ENCODE data around the gene C3orf49. TPM values are rescaled to one million over a fixed set of nuclear protein-coding genes. Genes with fewer than 3 reads are reported as not detected.

Gene C3orf49
- total RNA-seq, 1 donor from 2014 or later: not detected

DNA sequence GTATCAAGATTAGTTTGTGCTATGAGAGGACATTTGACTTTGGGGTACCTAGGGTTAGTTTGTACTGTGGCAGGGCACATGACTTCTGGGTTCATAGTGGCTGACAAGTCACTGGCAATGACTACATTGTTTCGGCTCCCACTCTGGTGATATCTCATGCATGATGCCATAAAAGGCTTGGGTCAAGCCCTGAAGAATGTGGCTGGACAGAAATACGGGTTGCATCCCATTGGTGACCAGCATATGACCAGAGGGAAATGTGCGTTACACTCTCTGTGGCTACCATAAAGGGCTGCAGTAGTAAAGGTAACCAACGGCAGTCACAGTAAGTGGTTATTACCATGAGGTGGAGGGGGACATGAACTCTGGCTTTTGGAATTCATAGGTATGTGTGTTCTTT, 26.1 kb downstream of the C3orf49 start:
- intact Hi-C loops (cut with micrococcal nuclease): no loop called here
- POLR2A ChIA-PET: no interaction called here
- Mint-ChIP-seq H3K4me3 (no peak overlapping the region), H3K27me3 (no peaks in the 10 kb centered on the region), H3K4me1 (no peaks in the 10 kb centered on the region), H3K27ac (no peak overlapping the region), H3K9me3 (peaks cover 6% of the 10 kb centered on the region), H3K36me3 (ENCODE audit: low read depth) (peaks cover 3% of the 10 kb centered on the region)
- DNase-seq: no peak
- ATAC-seq (ENCODE audit: low read depth): no peak
- CTCF ChIA-PET: no interaction called here
- TF ChIP-seq, protein P1, sequence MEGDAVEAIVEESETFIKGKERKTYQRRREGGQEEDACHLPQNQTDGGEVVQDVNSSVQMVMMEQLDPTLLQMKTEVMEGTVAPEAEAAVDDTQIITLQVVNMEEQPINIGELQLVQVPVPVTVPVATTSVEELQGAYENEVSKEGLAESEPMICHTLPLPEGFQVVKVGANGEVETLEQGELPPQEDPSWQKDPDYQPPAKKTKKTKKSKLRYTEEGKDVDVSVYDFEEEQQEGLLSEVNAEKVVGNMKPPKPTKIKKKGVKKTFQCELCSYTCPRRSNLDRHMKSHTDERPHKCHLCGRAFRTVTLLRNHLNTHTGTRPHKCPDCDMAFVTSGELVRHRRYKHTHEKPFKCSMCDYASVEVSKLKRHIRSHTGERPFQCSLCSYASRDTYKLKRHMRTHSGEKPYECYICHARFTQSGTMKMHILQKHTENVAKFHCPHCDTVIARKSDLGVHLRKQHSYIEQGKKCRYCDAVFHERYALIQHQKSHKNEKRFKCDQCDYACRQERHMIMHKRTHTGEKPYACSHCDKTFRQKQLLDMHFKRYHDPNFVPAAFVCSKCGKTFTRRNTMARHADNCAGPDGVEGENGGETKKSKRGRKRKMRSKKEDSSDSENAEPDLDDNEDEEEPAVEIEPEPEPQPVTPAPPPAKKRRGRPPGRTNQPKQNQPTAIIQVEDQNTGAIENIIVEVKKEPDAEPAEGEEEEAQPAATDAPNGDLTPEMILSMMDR (IDR thresholded peaks at IDR 0.05): no peak

DNA sequence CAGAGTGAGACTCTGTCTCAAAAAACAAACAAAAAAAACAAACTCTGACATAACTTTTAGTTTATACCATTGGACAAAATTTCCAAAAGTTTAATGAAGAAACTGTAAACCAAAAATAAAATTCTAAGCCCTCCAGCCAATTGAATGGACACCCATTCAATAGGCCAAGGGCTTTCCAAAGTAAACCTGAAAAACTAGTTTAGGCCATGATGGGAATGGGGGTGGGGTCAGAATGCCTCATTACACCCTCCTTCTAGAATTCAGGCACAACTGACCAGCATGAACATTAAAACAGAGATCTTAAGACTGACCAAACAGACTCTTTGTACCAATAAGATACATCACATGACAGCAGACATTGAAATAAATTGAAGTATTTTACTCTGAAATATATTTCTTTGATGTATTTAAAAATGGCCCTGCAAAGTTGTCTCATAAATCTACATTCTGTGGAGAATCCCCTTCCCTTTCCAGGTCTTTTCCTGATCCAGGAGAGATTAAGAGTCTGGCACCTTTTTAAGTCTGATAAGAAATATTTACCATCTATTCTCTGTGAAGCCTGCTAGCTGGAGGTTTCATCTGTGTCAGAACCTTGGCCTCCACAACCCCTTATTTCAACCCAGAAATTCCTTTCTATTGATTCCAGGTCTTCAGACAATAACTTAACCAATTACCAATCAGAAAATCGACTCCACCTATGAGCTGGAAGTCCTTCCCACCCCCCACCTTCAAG, 28.8 kb downstream of the C3orf49 start:
- H3K36me3 Mint-ChIP-seq (ENCODE audit: low read depth): peaks cover 1% of the 10 kb centered on the region
- POLR2A ChIA-PET: no interaction called here
- ATAC-seq (ENCODE audit: low read depth) (no peak), DNase-seq (no peak)
- H3K4me1 Mint-ChIP-seq: no peaks in the 10 kb centered on the region
- no peaks in the 10 kb centered on the region for H3K27me3 Mint-ChIP-seq
- CTCF ChIA-PET: no interaction called here
- TF ChIP-seq, protein P1 (IDR thresholded peaks at IDR 0.05): no peak
- no peak overlapping the region for H3K27ac Mint-ChIP-seq
- intact Hi-C loops (cut with micrococcal nuclease): no loop called here
- no peaks in the 10 kb centered on the region for H3K9me3 Mint-ChIP-seq
- H3K4me3 Mint-ChIP-seq: no peak overlapping the region

DNA sequence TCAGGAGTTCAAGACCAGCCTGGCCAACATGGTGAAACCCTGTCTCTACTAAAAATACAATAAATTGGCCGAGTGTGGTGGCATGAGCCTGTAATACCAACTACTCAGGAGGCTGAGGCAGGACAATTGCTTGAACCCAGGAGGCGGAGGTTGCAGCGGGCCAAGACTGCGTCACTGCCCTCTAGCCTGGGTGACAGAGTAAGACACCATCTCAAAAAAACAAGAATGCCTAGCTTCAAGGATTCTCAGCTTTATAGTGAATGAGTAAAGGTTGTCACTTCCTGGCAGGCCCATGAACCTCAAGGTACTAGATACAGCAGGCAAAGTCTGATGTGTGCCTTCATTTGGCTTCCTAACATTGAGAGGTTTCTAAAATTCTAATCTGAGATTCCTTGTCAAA, 30.1 kb downstream of the C3orf49 start:
- intact Hi-C loops (cut with micrococcal nuclease): no loop called here
- Mint-ChIP-seq H3K27ac (no peak overlapping the region), H3K36me3 (ENCODE audit: low read depth) (no peaks in the 10 kb centered on the region)

DNA sequence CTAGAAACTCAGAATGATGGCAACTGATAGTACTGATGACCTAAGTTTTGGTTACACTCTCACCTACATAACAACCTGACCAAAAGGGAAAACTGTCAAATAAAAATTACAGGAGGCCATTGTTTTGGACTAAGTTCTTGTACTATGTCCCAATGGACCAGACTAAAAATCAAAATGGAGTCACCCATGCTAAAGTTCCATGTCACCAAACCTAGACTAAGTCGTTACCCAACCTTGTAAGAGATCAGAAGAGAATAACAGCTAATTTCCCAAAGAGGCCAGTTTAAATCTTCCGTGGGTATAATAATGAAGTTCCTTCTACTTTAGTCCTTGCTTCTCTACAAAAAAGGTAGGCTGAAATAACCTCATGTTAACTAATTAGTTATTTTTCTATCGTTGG, 32.2 kb downstream of the C3orf49 start:
- Mint-ChIP-seq H3K4me3 (no peak overlapping the region), H3K9me3 (no peaks in the 10 kb centered on the region), H3K27me3 (no peaks in the 10 kb centered on the region), H3K4me1 (no peaks in the 10 kb centered on the region), H3K36me3 (ENCODE audit: low read depth) (no peaks in the 10 kb centered on the region), H3K27ac (no peak overlapping the region)
- ChIA-PET POLR2A (no interaction called here), CTCF (no interaction called here)
- DNase-seq (no peak), ATAC-seq (ENCODE audit: low read depth) (no peak)
- intact Hi-C loops (cut with micrococcal nuclease): no loop called here
- TF ChIP-seq, protein P1 (IDR thresholded peaks at IDR 0.05): no peak

More for the DNA sequence above, 30.1 kb downstream of the C3orf49 start:
- no peak for DNase-seq
- Mint-ChIP-seq H3K4me1 (no peaks in the 10 kb centered on the region), H3K4me3 (no peak overlapping the region), H3K9me3 (no peaks in the 10 kb centered on the region), H3K27me3 (no peaks in the 10 kb centered on the region)
- TF ChIP-seq, protein P1 (IDR thresholded peaks at IDR 0.05): no peak
- ChIA-PET POLR2A (no interaction called here), CTCF (no interaction called here)
- ATAC-seq (ENCODE audit: low read depth): no peak

DNA sequence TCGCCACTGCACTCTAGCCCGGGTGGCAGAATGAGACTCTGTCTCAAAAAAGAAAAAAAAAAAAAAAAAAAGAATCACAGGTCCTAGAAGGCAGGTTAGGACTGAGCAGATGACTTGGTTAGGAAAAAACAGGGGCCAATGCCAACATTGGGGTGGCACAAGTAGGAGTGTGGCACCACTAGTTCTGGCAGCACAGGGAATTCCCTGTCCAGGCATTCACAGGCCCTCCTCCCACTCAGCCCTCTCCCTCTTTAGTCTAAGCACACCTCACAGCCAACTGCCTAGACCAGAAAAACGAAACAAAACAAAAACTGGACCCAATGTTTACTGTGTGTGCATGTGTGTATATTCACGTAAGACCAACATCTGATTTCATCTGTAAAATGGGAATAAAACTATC, 34.0 kb downstream of the C3orf49 start:
- DNase-seq (no peak), ATAC-seq (ENCODE audit: low read depth) (no peak)
- peaks cover 2% of the 10 kb centered on the region for H3K4me1 Mint-ChIP-seq
- ChIA-PET POLR2A (interaction anchor here (0.7 kb wide), 2 partner anchors 18 to 140 kb away, joined by 4 to 8 read pairs; no protein-coding TSS in a partner anchor), CTCF (no interaction called here)
- no peak overlapping the region for H3K4me3 Mint-ChIP-seq
- H3K27me3 Mint-ChIP-seq: no peaks in the 10 kb centered on the region
- no peaks in the 10 kb centered on the region for H3K9me3 Mint-ChIP-seq
- no peaks in the 10 kb centered on the region for H3K36me3 Mint-ChIP-seq (ENCODE audit: low read depth)
- no peak overlapping the region for H3K27ac Mint-ChIP-seq
- intact Hi-C loops (cut with micrococcal nuclease): no loop called here
- TF ChIP-seq, protein P1 (IDR thresholded peaks at IDR 0.05): no peak

Measured in activated B cell treated with CpG ODN at 0.5 μM for 24 hours (primary cell).